HG02981 (cell line): ENCODE results near the gene LHFPL5.

ENCODE experiments used
- ATAC-seq: cut with Tn5 transposase; IDR thresholded peaks from one replicate; pipeline ENCODE4 v1.9.1; 2021; ENCODE audit warnings: mild to moderate bottlenecking, moderate library complexity; ENCODE audit not compliant: unreplicated experiment

Gene LHFPL5

GRCh38 chr6:35804996-35805736 lies at the start of gene LHFPL5:
LHFPL5 (plus strand) TSS chr6:35805352; CDS start chr6:35805671, 319 bp downstream.
- ATAC-seq = no peak

GRCh38 chr6:35757456-35758123 lies 47.6 kb upstream of the LHFPL5 start:
- ATAC-seq = no peak

GRCh38 chr6:35759426-35759825 lies 45.7 kb upstream of the LHFPL5 start:
- ATAC-seq = no peak

- no peak for ATAC-seq
Observed at GRCh38 chr6:35765739-35766138, 39.4 kb upstream of the LHFPL5 start.

- ATAC-seq = no peak
Observed at GRCh38 chr6:35769211-35769610, 35.9 kb upstream of the LHFPL5 start.

- ATAC-seq = no peak
Observed at GRCh38 chr6:35771343-35771627, 33.9 kb upstream of the LHFPL5 start.

GRCh38 chr6:35774116-35774794 lies 30.9 kb upstream of the LHFPL5 start:
- no peak for ATAC-seq

GRCh38 chr6:35775031-35775430 lies 30.1 kb upstream of the LHFPL5 start:
- no peak for ATAC-seq

GRCh38 chr6:35776364-35777215 lies 28.6 kb upstream of the LHFPL5 start, which contains the start of gene CLPSL2:
CLPSL2 (plus strand) TSS chr6:35776598; CDS start chr6:35776619, 21 bp downstream.
- ATAC-seq = no peak

- ATAC-seq = no peak
Observed at GRCh38 chr6:35777356-35778102, 27.6 kb upstream of the LHFPL5 start.

GRCh38 chr6:35778437-35778836 lies 26.7 kb upstream of the LHFPL5 start:
- ATAC-seq = no peak

GRCh38 chr6:35780719-35781118 lies 24.4 kb upstream of the LHFPL5 start, which contains the start of gene CLPSL1:
CLPSL1 (plus strand) TSS chr6:35781019; CDS start chr6:35781111, 92 bp downstream.
- ATAC-seq = no peak

GRCh38 chr6:35781290-35781689 lies 23.9 kb upstream of the LHFPL5 start:
- no peak for ATAC-seq

GRCh38 chr6:35782424-35782823 lies 22.7 kb upstream of the LHFPL5 start:
- ATAC-seq = no peak

- no peak for ATAC-seq
Observed at GRCh38 chr6:35784200-35784599, 21.0 kb upstream of the LHFPL5 start.

GRCh38 chr6:35786272-35786671 lies 18.9 kb upstream of the LHFPL5 start:
- no peak for ATAC-seq

GRCh38 chr6:35786810-35787209 lies 18.3 kb upstream of the LHFPL5 start:
- no peak for ATAC-seq

- no peak for ATAC-seq
Observed at GRCh38 chr6:35787266-35788218, 17.6 kb upstream of the LHFPL5 start.

- ATAC-seq = no peak
Observed at GRCh38 chr6:35788423-35788982, 16.6 kb upstream of the LHFPL5 start.
